HepG2 (cell line): ENCODE results near the gene PNPLA3. TPM values are rescaled to one million over a fixed set of nuclear protein-coding genes. Genes with fewer than 3 reads are reported as not detected.

Source experiments
- ARNT ChIP-seq: fragments of 450-650 bp; IDR thresholded peaks from 2 replicates; pipeline ENCODE4 v1.6.1; 2017
- MAFG ChIP-seq: sonication (generic); formaldehyde crosslinking; IDR thresholded peaks from 2 replicates; pipeline ENCODE4 v1.5.1; 2020; ENCODE audit warnings: mild to moderate bottlenecking, missing genetic modification reagents
- RBFOX2 ChIP-seq: fragments of 200-400 bp; formaldehyde crosslinking; IDR thresholded peaks from 2 replicates; pipeline ENCODE4 v1.6.1; 2017; ENCODE audit warnings: low read depth, mild to moderate bottlenecking, low read length
- ZNF264 ChIP-seq: sonication (generic); formaldehyde crosslinking; IDR thresholded peaks from 2 replicates; pipeline ENCODE4 v1.4.0; 2020; ENCODE audit warnings: missing genetic modification reagents
- ZNF562 ChIP-seq: sonication (generic); formaldehyde crosslinking; IDR thresholded peaks from 2 replicates; pipeline ENCODE4 v1.8.0; 2022; ENCODE audit warnings: missing genetic modification reagents, borderline replicate concordance
- ZNF652 ChIP-seq: IDR thresholded peaks from 2 replicates; pipeline ENCODE4 v1.6.1; 2016; ENCODE audit warnings: low read depth, borderline replicate concordance
- polyA plus RNA-seq, 8 experiments: library from polyadenylated mRNA; depleted of rRNA in 3 of 8; stranded (reverse) in 7 of 8; unstranded in 1 of 8; fragments of >200 nt; fragmentation: Illumina TruSeq in 4 of 8; extraction: Trizol in 4 of 8; gene quantifications; 2 replicates each; pipeline versions ENCODE4 v1.2.1 to v1.2.3, GENCODE V29; 2011 to 2016; ENCODE audit warnings: low read depth in 4 of 8, missing spikeins in 1 of 8, mixed read lengths in 1 of 8; ENCODE audit not compliant: insufficient read depth in 1 of 8
- total RNA-seq, 5 experiments: library from RNA; depleted of rRNA; stranded (reverse); fragments of >200 nt; fragmentation: Illumina TruSeq; extraction: Trizol; gene quantifications; 2 replicates each; pipeline ENCODE4 v1.2.3, GENCODE V29; 2016; ENCODE audit warnings: low read depth in 1 of 5
- TF ChIP-seq, protein P1 (sequence below): sonication (generic); formaldehyde crosslinking; IDR thresholded peaks from 2 replicates; pipeline ENCODE4 v1.9.0; 2021; ENCODE audit warnings: mild to moderate bottlenecking, missing genetic modification reagents
- TF ChIP-seq, protein P2 (sequence below): sonication (generic); formaldehyde crosslinking; IDR thresholded peaks from 2 replicates; pipeline ENCODE4 v1.4.0; 2020; ENCODE audit warnings: missing genetic modification reagents
- TF ChIP-seq, protein P3 (sequence below): sonication (generic); formaldehyde crosslinking; IDR thresholded peaks from 2 replicates; pipeline ENCODE4 v1.8.0; 2022; ENCODE audit warnings: mild to moderate bottlenecking, missing genetic modification reagents, borderline replicate concordance
- TF ChIP-seq, protein P4 (sequence below): sonication (generic); formaldehyde crosslinking; IDR thresholded peaks from 2 replicates; pipeline ENCODE4 v1.4.0; 2020; ENCODE audit warnings: missing genetic modification reagents
- TF ChIP-seq, protein P5 (sequence below): sonication (generic); formaldehyde crosslinking; IDR thresholded peaks from 2 replicates; pipeline ENCODE4 v1.8.0; 2022; ENCODE audit warnings: missing genetic modification reagents, low read depth, mild to moderate bottlenecking, borderline replicate concordance
- TF ChIP-seq, protein P6 (sequence below): sonication (generic); formaldehyde crosslinking; IDR thresholded peaks from 2 replicates; pipeline ENCODE4 v1.4.0; 2020; ENCODE audit warnings: mild to moderate bottlenecking, missing genetic modification reagents

PNPLA3 gene
- total and polyA plus RNA-seq, 2 of the 13 experiments (the other 11 are each of a cell fraction or from before 2014, with no cell fraction given) = 16.9 to 19.8 TPM

DNA sequence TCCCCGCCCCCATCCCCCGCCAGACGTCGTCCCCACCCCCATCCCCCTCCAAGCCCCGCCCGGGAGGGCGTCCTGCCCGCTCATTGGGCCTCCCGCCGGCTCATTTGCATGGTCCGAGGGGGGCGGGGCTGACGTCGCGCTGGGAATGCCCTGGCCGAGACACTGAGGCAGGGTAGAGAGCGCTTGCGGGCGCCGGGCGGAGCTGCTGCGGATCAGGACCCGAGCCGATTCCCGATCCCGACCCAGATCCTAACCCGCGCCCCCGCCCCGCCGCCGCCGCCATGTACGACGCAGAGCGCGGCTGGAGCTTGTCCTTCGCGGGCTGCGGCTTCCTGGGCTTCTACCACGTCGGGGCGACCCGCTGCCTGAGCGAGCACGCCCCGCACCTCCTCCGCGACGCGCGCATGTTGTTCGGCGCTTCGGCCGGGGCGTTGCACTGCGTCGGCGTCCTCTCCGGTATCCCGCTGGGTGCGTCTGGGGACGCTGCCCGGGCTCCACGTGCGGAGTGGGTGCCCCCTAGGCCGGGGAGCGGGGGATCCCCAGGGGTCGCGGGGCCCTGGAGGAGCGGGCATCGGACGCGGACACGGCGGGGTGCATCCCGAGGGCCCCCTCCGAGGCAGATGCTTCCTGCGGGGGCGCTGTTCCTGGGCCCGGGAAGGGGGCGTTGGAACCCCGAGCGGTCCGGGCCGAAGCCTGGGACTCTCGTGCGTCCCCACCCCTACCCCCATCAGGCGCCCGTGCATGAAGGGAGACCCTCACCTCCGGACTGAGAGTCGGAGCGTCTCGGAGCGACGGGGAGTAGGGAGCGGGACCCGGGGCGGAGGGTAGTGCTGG is at the start of gene PNPLA3 (continued):
- TF ChIP-seq, protein P1, sequence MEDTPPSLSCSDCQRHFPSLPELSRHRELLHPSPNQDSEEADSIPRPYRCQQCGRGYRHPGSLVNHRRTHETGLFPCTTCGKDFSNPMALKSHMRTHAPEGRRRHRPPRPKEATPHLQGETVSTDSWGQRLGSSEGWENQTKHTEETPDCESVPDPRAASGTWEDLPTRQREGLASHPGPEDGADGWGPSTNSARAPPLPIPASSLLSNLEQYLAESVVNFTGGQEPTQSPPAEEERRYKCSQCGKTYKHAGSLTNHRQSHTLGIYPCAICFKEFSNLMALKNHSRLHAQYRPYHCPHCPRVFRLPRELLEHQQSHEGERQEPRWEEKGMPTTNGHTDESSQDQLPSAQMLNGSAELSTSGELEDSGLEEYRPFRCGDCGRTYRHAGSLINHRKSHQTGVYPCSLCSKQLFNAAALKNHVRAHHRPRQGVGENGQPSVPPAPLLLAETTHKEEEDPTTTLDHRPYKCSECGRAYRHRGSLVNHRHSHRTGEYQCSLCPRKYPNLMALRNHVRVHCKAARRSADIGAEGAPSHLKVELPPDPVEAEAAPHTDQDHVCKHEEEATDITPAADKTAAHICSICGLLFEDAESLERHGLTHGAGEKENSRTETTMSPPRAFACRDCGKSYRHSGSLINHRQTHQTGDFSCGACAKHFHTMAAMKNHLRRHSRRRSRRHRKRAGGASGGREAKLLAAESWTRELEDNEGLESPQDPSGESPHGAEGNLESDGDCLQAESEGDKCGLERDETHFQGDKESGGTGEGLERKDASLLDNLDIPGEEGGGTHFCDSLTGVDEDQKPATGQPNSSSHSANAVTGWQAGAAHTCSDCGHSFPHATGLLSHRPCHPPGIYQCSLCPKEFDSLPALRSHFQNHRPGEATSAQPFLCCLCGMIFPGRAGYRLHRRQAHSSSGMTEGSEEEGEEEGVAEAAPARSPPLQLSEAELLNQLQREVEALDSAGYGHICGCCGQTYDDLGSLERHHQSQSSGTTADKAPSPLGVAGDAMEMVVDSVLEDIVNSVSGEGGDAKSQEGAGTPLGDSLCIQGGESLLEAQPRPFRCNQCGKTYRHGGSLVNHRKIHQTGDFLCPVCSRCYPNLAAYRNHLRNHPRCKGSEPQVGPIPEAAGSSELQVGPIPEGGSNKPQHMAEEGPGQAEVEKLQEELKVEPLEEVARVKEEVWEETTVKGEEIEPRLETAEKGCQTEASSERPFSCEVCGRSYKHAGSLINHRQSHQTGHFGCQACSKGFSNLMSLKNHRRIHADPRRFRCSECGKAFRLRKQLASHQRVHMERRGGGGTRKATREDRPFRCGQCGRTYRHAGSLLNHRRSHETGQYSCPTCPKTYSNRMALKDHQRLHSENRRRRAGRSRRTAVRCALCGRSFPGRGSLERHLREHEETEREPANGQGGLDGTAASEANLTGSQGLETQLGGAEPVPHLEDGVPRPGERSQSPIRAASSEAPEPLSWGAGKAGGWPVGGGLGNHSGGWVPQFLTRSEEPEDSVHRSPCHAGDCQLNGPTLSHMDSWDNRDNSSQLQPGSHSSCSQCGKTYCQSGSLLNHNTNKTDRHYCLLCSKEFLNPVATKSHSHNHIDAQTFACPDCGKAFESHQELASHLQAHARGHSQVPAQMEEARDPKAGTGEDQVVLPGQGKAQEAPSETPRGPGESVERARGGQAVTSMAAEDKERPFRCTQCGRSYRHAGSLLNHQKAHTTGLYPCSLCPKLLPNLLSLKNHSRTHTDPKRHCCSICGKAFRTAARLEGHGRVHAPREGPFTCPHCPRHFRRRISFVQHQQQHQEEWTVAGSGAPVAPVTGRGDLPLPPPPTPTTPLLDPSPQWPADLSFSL (CRISPR knock-in tag) = no peak
- no peak for TF ChIP-seq MAFG (CRISPR knock-in tag)
- TF ChIP-seq RBFOX2 = peak; percentile 95
- TF ChIP-seq, protein P2, sequence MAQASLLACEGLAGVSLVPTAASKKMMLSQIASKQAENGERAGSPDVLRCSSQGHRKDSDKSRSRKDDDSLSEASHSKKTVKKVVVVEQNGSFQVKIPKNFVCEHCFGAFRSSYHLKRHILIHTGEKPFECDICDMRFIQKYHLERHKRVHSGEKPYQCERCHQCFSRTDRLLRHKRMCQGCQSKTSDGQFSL (CRISPR knock-in tag) = peak; percentile 54
- TF ChIP-seq, protein P3, sequence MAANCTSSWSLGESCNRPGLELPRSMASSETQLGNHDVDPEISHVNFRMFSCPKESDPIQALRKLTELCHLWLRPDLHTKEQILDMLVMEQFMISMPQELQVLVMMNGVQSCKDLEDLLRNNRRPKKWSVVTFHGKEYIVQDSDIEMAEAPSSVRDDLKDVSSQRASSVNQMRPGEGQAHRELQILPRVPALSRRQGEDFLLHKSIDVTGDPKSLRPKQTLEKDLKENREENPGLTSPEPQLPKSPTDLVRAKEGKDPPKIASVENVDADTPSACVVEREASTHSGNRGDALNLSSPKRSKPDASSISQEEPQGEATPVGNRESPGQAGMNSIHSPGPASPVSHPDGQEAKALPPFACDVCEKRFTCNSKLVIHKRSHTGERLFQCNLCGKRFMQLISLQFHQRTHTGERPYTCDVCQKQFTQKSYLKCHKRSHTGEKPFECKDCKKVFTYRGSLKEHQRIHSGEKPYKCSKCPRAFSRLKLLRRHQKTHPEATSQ (CRISPR knock-in tag) = 0 out of 2 replicates have a peak, but pooled peaks have one; percentile 52
- TF ChIP-seq ZNF652 (CRISPR knock-in tag) = no peak
- 0 out of 2 replicates have a peak, but pooled peaks have one; percentile 44 for TF ChIP-seq ZNF264 (CRISPR knock-in tag)
- TF ChIP-seq, protein P4, sequence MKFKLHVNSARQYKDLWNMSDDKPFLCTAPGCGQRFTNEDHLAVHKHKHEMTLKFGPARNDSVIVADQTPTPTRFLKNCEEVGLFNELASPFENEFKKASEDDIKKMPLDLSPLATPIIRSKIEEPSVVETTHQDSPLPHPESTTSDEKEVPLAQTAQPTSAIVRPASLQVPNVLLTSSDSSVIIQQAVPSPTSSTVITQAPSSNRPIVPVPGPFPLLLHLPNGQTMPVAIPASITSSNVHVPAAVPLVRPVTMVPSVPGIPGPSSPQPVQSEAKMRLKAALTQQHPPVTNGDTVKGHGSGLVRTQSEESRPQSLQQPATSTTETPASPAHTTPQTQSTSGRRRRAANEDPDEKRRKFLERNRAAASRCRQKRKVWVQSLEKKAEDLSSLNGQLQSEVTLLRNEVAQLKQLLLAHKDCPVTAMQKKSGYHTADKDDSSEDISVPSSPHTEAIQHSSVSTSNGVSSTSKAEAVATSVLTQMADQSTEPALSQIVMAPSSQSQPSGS = no peak; the same call in none of the 2 replicates
- TF ChIP-seq, protein P5, sequence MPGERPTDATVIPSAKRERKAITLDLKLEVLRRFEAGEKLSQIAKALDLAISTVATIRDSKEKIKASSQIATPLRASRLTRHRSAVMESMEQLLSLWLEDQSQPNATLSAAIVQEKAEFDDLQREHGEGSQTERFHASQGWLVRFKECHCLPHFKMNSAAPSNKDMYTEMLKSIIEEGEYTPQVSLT (CRISPR knock-in tag) = no peak
- no peak for TF ChIP-seq ARNT
- TF ChIP-seq, protein P6, sequence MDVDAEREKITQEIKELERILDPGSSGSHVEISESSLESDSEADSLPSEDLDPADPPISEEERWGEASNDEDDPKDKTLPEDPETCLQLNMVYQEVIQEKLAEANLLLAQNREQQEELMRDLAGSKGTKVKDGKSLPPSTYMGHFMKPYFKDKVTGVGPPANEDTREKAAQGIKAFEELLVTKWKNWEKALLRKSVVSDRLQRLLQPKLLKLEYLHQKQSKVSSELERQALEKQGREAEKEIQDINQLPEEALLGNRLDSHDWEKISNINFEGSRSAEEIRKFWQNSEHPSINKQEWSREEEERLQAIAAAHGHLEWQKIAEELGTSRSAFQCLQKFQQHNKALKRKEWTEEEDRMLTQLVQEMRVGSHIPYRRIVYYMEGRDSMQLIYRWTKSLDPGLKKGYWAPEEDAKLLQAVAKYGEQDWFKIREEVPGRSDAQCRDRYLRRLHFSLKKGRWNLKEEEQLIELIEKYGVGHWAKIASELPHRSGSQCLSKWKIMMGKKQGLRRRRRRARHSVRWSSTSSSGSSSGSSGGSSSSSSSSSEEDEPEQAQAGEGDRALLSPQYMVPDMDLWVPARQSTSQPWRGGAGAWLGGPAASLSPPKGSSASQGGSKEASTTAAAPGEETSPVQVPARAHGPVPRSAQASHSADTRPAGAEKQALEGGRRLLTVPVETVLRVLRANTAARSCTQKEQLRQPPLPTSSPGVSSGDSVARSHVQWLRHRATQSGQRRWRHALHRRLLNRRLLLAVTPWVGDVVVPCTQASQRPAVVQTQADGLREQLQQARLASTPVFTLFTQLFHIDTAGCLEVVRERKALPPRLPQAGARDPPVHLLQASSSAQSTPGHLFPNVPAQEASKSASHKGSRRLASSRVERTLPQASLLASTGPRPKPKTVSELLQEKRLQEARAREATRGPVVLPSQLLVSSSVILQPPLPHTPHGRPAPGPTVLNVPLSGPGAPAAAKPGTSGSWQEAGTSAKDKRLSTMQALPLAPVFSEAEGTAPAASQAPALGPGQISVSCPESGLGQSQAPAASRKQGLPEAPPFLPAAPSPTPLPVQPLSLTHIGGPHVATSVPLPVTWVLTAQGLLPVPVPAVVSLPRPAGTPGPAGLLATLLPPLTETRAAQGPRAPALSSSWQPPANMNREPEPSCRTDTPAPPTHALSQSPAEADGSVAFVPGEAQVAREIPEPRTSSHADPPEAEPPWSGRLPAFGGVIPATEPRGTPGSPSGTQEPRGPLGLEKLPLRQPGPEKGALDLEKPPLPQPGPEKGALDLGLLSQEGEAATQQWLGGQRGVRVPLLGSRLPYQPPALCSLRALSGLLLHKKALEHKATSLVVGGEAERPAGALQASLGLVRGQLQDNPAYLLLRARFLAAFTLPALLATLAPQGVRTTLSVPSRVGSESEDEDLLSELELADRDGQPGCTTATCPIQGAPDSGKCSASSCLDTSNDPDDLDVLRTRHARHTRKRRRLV (CRISPR knock-in tag) = no peak
- no peak for TF ChIP-seq ZNF562 (CRISPR knock-in tag)
